Stimulated activated CD8-positive, alpha-beta memory T cell treated with anti-CD3 and anti-CD28 coated beads, Interleukin-7, amount 100 ng/mL, for 48 hours (primary cell): ENCODE measurements around the gene CDCA7L.
"Not testable (repeated sequence)": the region's sequence is repeated elsewhere in the genome, so short reads cannot be mapped to it uniquely, and the experiment has no call there.

Experiments used
- DNase-seq, 2 donors: peaks; one replicate each; pipeline ENCODE4 v3.0.0-alpha.2; 2020; ENCODE audit warnings: low read depth in 1 of 2; ENCODE audit errors: extremely low read depth in 1 of 2

Gene CDCA7L

DNA sequence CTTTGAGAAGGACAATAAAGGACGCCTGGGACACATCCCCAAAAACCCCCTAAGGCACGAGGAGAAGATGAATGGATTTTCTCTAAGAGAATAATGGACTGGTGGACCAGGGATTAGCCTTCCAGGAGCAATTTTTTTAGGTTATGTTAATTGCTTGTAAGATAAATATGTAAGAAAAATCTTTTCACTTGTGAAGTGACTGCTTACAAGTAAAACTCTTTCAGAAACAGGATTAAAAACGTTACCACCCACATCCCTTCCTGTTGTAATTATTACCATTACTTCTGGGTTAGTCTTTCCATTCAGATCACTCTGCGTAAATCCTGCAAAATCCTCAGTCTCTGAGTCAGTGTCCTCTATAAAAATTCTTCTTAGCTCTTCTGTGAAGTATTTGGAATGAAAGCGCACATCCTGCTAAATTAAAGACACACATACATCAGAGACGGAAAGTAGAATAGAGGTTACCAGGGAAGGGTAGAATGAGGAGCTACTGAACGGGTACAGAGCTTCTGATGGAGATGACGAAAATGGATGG, 34.3 kb downstream of the CDCA7L start:
- DNase-seq, result no peak

DNA sequence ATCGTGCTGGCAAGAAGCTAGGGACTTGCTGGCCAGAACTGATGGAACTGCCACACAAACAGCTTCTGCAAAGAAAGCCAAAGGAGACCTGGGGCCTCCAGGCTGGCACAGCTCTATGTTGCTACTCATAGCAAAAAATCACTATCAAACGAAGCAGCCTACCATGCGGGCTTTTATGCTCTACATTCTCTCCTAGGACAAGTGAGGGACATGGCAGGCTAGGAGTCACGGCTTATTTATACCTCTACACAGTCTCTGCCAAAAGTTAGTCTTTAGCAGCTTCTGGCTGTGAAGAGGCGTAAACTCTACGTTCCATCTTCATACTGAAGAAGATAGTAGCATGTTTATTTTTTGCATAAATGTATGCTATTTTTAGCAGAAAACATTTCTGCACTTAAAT, 35.4 kb downstream of the CDCA7L start:
- no peak for DNase-seq

DNA sequence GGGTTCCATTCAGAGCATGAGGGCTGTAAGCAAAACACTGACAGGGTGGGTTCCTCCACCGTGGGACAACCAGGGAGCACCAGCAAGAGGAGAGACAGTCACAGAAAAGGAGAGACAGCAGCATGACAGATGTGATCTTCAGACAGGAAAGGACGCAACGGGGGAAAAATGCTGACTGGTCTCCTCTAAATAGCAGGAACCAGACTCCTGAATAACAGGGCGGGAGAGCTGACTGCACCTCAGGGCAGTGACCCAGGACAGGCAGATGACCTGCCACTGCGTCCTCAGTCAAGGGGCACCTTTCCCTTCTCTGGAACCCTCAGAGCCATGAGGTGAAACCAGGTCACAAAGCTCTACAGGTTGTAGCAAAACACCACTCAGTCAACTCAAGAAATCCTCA, 37.0 kb downstream of the CDCA7L start:
- DNase-seq, result no peak

DNA sequence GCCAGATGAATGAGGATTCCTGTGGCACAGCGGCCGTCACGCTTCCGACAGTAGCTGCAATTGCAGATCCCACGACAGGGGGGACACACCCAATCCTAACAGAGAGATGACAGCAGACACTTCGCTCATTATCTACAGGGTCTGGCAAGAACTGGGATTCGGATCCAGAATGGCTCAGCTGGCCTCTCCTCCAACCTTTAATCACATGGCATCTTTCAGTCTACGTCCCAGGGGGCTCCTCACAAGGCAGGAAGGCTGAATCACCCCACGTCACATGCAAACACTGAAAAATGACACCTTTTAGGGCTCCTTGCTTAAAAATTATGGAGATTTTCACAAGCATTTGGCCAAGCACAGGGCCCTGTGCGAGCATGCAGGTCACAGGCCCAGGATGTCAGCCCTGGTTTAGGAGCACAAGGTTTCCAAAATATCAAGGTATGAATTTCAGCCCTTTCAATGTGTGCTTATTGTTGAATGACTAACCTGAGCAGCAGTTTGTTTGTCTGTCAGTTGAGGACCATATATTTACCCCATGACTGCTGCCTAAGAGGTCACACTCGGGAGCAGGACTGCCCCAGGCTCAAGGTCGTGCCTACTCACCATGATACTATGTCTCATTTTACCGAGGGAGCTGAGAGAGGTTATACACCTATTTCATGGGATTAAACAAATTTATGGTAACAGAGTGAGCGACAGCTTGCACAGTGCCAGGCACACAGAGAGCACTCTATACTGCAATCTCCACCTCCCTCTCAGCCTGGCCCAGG, 42.5 kb downstream of the CDCA7L start:
- no peak for DNase-seq

DNA sequence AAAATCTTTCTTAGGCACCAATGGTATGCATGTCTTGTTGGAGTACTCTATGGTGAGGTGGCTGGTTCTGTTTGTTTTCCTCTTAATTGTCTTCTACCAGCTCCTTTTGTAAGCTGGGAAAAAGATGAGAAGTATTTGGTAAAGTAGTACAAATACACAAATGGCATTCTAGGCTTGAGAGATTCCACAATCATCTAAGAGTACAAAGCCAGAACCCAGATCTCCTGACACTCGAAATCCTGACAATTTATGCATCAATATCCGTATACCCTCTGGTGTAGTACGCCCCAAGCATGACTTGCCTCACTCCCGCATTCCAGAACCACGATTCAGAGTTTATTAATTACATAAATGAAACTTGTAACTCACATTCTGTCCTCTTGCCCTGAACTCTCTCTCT, 43.5 kb downstream of the CDCA7L start:
- DNase-seq, result no peak

DNA sequence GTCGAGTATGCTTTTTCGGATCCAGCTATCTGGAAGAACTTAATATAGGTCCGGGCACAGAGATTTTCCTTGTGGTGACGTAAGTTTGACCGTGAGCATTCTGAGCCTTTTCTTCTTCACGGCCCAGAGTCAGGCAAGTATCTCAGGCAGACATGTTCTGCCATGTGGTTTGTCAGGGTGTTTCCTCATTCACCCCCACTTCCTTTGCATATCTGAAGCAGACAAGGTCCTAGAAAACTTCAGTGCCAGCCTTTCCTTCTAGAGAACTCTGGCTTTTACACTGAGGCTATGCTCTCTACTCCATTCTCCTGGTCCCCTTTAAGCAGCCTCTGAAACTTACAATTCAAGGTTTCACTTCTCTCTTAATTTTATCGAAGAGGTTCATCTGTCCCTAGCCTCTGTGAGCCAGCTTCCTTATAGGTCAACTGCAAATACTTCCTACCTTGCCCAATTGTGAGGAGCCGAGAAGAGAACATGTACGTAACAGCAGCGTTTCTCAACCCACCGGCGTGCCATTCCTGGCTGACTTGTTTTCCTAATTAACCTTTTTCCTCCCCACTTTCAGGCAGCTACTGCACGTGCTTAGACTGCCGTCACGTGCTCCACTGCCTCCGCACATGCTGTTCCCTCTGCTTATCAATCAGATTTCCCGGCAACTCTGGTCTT, 47.3 kb downstream of the CDCA7L start:
- no peak for DNase-seq

DNA sequence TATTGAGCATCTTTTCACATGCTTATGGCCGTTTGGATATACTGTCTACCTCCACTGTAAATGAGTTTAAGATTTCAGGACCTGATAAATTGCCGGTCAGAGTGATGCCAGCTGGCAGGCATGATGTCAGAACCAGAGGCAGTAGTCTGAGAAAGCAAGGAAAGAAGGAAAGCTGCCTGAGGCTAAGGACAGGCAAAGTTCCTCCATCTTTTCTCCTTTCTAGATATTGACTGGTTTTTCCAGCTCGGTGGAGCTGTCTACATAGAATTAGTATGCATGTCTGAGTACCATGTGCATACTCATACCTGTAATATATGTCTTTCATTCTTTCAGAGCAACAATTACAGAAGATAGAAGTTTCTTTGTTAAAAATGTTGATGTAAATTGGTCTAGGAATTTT, 52.3 kb downstream of the CDCA7L start:
- no peak for DNase-seq

DNA sequence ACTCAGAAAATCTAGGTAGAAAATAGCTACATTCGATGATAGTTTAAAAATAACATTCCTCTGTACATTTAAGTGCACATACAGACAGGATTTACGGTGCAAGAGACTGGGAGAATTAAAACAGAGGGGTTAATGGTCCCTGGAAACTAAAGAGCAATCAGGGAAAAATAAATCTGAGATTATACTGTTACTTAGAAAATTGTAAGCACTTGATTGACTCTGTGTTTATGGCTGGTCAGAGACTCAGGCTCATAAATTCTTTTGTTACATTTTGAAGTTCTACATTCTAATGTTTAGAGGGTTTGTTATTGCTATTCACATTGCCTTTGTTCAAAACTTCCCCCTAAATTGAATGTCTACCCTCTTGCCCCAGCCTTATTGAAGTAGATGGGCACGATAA, 54.4 kb downstream of the CDCA7L start:
- DNase-seq, result no peak

DNA sequence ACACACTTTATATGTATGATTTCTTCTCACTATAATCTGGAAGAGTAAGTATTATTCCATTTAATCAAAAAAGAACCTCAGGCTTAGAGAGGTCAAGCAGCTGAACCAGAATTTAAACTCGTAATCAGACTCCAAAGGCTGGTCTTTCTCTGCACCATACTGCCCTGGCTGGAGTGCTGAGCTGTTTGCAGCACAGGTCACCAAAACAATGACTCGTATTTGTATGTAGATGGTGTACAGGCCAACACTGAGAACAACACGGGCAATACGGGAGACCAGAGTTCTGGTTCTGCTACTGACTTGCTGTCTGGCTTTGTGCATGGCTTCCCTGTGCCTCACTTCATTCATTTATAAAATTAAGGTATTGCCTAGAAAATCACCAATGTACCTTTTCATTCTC, 57.9 kb downstream of the CDCA7L start:
- no peak for DNase-seq

DNA sequence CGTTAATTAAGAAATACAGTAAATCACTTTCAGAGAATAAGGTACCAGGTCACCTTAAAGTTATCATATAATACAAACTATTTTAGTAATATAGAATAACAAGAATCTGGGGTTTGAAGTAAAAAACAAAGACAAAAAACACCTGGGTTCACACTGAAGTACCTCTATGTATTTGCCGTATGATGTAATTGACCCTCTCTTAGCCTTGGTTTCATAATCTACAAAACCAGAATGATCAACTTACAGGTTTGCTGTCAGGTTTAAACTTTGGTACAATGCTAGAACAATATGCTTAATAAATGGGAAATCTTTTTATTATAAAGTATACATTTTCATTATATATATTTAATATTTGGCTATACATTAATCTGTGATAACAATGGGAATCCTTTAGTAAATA, 58.3 kb downstream of the CDCA7L start:
- no peak for DNase-seq

DNA sequence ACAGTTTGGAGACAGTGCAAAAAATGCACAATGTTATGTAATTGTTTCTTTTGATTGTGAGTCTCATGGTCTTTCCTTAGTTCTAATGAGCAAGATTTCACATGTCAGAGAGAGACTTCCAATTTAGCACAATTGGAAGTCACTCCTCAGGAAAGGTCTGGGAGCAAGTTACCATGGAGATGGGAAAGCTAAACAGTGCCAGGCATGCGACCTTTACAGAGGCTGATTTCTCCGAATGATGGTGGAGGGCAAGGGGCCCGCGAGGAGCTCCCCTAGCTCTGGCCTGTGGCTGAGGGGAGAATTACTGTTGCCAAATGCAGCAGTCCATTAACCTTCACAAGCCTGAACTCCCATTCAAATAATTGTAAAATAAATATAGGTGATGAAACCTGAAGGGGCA, 59.3 kb downstream of the CDCA7L start:
- no peak for DNase-seq

DNA sequence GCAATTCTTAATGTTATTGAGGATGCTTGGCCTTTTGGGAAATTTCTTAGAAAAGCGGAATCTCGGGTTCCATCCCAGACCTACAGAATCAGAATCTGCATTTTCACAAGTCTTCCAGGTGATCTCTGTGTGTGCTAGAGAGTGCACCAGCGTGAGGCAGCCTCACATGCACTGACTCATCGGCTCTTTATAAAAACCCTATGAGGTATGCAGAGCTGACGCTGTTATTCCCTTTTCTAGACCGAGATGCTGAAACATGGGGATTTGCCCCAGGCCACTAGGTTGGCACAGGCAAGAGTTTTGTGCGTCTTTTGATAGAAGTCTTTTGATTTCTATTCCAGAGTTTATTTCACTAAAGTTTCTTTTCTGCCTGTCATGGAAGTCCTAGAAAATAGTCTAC, 61.2 kb downstream of the CDCA7L start:
- DNase-seq, result no peak

DNA sequence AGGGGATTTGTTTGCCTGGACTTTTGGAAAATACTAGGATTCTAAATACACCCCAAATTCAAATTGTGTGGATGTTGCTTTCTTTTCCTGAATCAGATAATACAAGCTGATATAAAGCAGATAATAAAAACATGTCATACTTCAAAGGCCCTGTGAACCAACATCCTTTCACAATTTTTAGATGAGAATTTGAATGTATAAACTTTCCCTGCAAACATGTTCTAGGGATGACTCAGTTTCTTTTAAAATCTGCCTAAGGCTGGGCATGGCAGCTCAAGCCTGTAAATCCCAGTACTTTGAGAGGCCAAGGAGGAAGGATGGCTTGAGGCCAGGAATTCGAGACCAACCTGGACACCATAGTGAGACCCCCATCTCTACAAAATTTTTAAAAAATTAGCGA, 62.2 kb downstream of the CDCA7L start:
- DNase-seq, result not testable (repeated sequence)

DNA sequence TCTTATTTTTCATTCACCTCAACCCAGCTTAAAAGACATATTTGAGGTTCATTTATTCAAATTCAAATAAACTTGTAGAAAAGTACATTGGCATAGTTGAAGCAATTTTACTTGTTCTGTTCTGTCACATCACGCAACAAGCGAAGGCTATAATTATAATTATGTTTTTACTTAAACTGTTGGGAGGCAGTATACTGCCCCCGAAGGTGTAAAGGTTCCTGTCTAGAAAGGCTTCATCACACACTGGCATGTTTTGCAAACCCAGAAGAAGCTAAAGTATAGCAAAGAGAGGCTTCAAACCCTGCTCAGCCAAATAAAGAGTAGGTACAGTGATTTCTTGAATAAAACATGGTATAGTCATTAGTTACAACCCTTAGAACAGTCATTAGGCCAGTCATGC, 62.6 kb downstream of the CDCA7L start:
- DNase-seq, result no peak

DNA sequence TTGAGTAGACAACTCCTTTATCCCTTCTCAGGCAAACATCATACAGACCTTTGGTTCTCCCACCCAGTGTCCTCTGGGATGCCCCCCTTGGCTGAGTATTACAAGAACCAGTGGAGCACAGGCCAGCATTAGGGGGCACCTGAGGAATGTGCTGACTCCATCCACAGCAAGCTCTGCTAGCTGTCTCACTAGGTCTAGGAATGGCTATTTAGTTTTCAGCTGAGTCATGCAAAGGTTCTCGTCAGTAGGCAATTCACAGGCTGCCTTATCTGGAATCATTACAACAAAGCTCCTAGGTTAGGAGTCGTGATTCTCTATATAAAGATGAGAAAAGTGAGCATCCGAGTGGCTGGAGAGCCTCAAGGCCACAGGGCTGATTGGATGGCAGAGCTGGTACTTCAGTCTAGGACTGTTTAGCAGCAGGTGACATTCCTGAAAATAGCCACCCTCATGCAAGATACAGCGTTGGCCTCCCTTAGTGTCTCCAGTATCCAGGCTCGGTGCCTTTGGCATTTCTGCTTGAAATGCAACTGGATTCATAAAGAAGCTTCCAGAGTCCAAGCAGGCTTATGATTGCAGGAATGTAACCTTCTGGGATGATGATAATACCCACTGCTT, 75.8 kb downstream of the CDCA7L start:
- DNase-seq, result no peak

DNA sequence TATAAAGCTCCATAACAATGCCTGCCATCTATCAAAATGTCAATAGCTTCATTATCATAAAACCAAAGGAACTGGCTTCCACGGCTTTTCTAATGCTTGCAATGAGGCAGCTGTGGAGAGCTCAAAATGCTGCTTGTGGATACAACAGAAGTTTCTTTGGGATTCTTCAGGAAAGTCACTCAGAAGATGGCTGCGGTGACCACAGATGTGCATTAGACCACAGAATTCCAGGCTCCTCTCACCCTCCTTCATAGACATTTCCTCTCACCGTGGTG, 77.2 kb downstream of the CDCA7L start:
- DNase-seq, result no peak

DNA sequence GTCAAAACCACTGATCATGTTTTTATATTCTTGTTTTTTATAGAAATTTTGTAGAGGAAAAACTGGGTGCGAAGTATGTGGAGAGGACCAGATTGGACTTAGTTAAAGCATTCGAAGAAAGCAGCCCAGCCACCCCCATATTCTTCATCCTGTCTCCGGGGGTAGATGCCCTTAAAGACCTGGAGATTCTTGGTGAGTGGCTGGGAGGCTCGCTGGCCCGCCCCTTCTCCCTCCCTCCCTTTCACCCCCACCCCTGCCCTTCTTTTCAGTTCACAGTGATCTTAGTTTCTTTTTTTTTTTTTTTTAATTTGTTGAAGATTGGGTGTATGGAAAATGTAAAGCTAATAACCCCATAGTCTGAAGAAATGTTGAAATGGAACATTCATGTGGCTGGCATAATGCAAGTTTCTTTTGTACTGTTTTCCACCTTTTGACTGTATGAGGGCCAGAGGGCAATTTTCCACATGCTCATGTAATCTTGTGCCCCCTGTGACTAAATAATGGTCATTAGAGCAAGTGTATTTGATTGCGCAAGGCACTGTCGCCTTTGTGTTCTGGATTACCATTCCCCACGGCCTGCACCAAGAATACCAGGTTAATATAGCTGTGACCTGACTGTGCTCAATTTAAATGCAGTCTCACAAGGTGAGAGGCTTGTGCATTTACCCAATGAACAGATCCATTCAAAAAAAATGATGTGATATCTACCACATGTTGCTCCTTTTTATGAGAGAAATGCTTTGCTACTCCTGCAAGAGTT, 77.7 kb downstream of the CDCA7L start:
- no peak for DNase-seq

DNA sequence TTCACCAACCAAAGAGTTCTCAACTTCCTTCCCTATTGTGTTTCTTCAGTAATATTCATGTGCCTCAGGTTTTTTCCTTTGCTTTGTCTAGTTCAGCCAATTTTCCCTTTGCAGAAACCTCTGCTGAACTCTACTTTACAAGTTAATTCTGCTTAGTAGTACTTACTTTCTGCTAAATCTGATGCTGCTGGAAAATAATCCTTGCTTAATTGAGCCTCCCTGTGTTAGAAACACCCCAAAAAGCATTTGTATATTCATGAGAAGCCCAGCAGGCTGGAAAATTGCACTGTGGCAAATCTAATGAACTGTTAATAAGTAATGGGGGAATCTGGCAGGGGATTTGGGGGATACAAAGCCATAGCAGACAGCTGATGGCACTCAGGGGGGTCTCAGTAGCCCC, 78.5 kb downstream of the CDCA7L start:
- DNase-seq, result no peak

DNA sequence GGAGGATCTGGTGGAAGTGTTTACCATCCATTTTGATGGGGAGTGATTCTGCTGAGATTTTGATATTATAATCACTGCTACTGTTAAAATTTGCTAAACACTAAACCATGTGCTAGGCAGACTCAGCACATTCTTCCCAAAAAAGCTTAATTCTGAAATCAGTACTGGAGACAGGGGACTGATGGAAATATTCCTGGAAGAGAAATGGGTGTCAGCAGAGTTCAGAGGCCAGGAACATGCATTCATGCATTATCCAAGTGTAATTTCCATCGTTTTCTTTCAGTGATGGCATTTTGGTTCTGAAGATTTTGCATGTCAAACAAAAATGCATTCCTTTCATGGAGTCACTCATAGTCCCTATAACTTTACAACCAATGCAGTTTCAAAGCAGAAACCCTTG, 79.0 kb downstream of the CDCA7L start:
- DNase-seq, result no peak

DNA sequence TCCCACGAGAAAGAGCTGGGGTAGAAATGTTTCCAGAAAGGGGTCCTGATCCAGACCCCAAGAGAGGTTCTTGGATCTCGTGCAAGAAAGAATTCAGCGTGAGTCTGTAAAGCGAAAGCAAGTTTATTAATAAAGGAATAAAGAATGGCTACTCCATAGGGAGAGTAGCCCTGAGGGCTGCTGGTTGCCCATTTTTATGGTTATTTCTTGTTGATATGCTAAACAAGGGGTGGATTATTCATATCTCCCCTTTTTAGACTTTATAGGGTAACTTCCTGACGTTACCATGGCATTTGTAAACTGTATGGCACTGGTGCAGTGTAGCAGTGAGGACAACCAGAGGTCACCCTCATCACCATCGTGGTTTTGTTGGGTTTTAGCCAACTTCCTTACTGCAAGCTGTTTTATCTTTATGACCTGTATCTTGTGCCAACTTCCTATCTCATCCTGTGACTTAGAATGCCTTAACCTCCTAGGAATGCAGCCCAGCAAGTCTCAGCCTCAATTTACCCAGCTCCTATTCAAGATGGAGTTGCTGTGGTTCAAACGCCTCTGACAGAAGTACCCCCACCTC, 80.0 kb downstream of the CDCA7L start:
- DNase-seq, result not testable (repeated sequence)

DNA sequence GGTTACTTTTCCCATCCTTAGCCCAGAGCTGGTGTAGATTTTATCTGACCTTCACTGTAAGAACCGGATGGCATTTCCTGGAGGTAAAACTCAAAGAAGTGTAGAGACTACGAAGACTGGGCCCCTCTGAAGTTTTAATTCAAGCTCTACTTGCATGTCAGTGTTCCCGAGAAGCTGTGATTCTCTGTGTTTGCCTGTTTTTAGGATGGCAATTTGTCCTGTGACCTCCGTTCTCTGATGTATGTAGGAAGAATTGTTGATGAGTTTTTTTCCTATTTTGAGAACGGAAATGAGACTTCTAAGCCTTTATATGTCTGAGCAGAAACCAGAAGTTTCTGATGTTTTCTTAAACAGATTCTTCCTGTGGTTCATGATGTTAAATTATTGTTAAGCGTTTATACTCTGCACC, 94.1 kb downstream of the CDCA7L start:
- DNase-seq, result no peak
